ENCODE data around the gene TIMM10B. TPM values are rescaled to one million over a fixed set of nuclear protein-coding genes. Genes with fewer than 3 reads are reported as not detected.
A peak's percentile ranks its signal among the peaks of the same experiment; 100 is the strongest.

The TIMM10B gene
- total RNA-seq = 10 to 100 TPM; 29.6 to 30.5 TPM
- polyA plus RNA-seq (2013, experiment 1 of 2) = 32.9 TPM
- polyA plus RNA-seq (2013, experiment 2 of 2) = 27.5 TPM
- long read RNA-seq, experiment 1, transcript TIMM10B-201 (3 exons, 2,840 nt) = major isoform, 9 of 16 reads
- long read RNA-seq, experiment 1, partial matches to known transcripts = 0 of 16 reads
- long read RNA-seq, experiment 1, other reads (novel, unspliced or antisense) = 7 of 16 reads
- long read RNA-seq, experiment 2, transcript TIMM10B-201 (3 exons, 2,840 nt) = major isoform, 70 of 72 reads
- long read RNA-seq, experiment 2, partial matches to known transcripts = 0 of 72 reads
- long read RNA-seq, experiment 2, other reads (novel, unspliced or antisense) = 0 of 72 reads
- long read RNA-seq, experiment 3, transcript TIMM10B-201 (3 exons, 2,840 nt) = major isoform, 84 of 90 reads
- long read RNA-seq, experiment 3, partial matches to known transcripts = 0 of 90 reads
- long read RNA-seq, experiment 3, other reads (novel, unspliced or antisense) = 0 of 90 reads
- long read RNA-seq, experiment 4, transcript TIMM10B-201 (3 exons, 2,840 nt) = major isoform, 42 of 45 reads
- long read RNA-seq, experiment 4, partial matches to known transcripts = 0 of 45 reads
- long read RNA-seq, experiment 4, other reads (novel, unspliced or antisense) = 0 of 45 reads

GRCh38 chr11:6481012-6481923, at the start of gene TIMM10B, which contains the start of gene ARFIP2:
Gene TIMM10B (plus strand): TSS chr11:6481501. CDS start chr11:6481517, 16 bp downstream.
Gene ARFIP2 (minus strand): TSS chr11:6481331. CDS start chr11:6480421, 910 bp downstream.
- peaks cover 50% of the 10 kb centered on the region for H3K36me3 Mint-ChIP-seq (ENCODE audit: low read depth)
- H3K27ac ChIP-seq (ENCODE audit: low read depth, low read length) = peak within 1 kb of the TSS; percentile 92
- peaks cover 64% of the 10 kb centered on the region for H3K36me3 ChIP-seq (ENCODE audit: control insufficient read depth, insufficient read depth, low read length)
- peaks cover 4% of the 10 kb centered on the region for H3K4me1 ChIP-seq (ENCODE audit: control insufficient read depth, insufficient read depth, low read length)
- peak within 1 kb of the TSS; percentile 99 for H3K27ac Mint-ChIP-seq
- peak within 1 kb of the TSS; percentile 98 for H3K9ac ChIP-seq (ENCODE audit: extremely low read depth, low read length, poor library complexity, severe bottlenecking)
- H3K27me3 ChIP-seq (ENCODE audit: control insufficient read depth, insufficient read depth, low read length, poor library complexity, severe bottlenecking) = no peaks in the 10 kb centered on the region
- H3K27me3 Mint-ChIP-seq (ENCODE audit: insufficient read depth) = no peaks in the 10 kb centered on the region
- H3K4me3 ChIP-seq (ENCODE audit: low read length) = peak within 1 kb of the TSS; percentile 97
- DNase-seq = peak; percentile 99
- H3K4me1 Mint-ChIP-seq = peaks cover 13% of the 10 kb centered on the region
- no peaks in the 10 kb centered on the region for H3K9me3 Mint-ChIP-seq
- WGBS, 2 experiments (ENCODE audit: insufficient coverage in 1 of 2, insufficient read length in 1 of 2) = 0% methylated on average over 44 to 64 of the region's 66 CpGs
- no peaks in the 10 kb centered on the region for H3K9me3 ChIP-seq (ENCODE audit: control insufficient read depth, low read length)
- TF ChIP-seq CTCF (conservative IDR thresholded peaks at IDR 0.05) = no peak
- peak within 1 kb of the TSS; percentile 94 for H3K4me3 Mint-ChIP-seq

- Histone ChIP-seq H3K27me3 (ENCODE audit: control insufficient read depth, insufficient read depth, low read length, poor library complexity, severe bottlenecking) (no peaks in the 10 kb centered on the region), H3K4me1 (ENCODE audit: control insufficient read depth, insufficient read depth, low read length) (no peaks in the 10 kb centered on the region), H3K4me3 (ENCODE audit: low read length) (no peak overlapping the region), H3K36me3 (ENCODE audit: control insufficient read depth, insufficient read depth, low read length) (no peaks in the 10 kb centered on the region), H3K9me3 (ENCODE audit: control insufficient read depth, low read length) (no peaks in the 10 kb centered on the region), H3K9ac (ENCODE audit: extremely low read depth, low read length, poor library complexity, severe bottlenecking) (no peak overlapping the region), H3K27ac (ENCODE audit: low read depth, low read length) (no peak overlapping the region)
- no peak overlapping the region for H3K27ac Mint-ChIP-seq
- TF ChIP-seq CTCF (conservative IDR thresholded peaks at IDR 0.05) = no peak
- H3K4me3 Mint-ChIP-seq = no peak overlapping the region
- H3K4me1 Mint-ChIP-seq = peaks cover 15% of the 10 kb centered on the region
- no peak for DNase-seq
- H3K27me3 Mint-ChIP-seq (ENCODE audit: insufficient read depth) = no peaks in the 10 kb centered on the region
- WGBS, 2 experiments (ENCODE audit: insufficient coverage in 1 of 2, insufficient read length in 1 of 2) = 91 to 100% methylated on average over 1 to 3 of the region's 3 CpGs
- H3K9me3 Mint-ChIP-seq = no peaks in the 10 kb centered on the region
- H3K36me3 Mint-ChIP-seq (ENCODE audit: low read depth) = peaks cover 1% of the 10 kb centered on the region
Observed at GRCh38 chr11:6431861-6432260, 49.4 kb upstream of the TIMM10B start.

Data from endodermal cell (in vitro differentiated cells).